Measurements from ENCODE around the gene FBL.

GRCh38 chr19:39867952-39868351 lies 21.8 kb upstream of the FBL start:
- no peak for TF ChIP-seq CTCF (conservative IDR thresholded peaks at IDR 0.05)
- no peak for TF ChIP-seq EZH2 (IDR thresholded peaks at IDR 0.05; ENCODE audit: low read depth)

Measured in PC-9 (cell line).